AG10803 (cell line): Measurements from ENCODE around the gene TCEAL3.
A peak's percentile ranks its signal among the peaks of the same experiment; 100 is the strongest.
"Not testable (repeated sequence)": the region's sequence is repeated elsewhere in the genome, so short reads cannot be mapped to it uniquely, and the experiment has no call there.

Experiments
- DNase-seq: peaks from one replicate; pipeline ENCODE4 v3.0.0; 2010; ENCODE audit warnings: low read depth
- H3K4me3 ChIP-seq: 2 replicates; pipeline ENCODE4 v1.5.1; 2011; ENCODE audit warnings: mild to moderate bottlenecking, low read length, control low read depth
- TF ChIP-seq, protein P1 (sequence below): conservative IDR thresholded peaks from 2 replicates; pipeline ENCODE4 v1.5.1; 2011; ENCODE audit warnings: mild to moderate bottlenecking, low read length, control low read depth, inconsistent platforms

TCEAL3 gene

DNA sequence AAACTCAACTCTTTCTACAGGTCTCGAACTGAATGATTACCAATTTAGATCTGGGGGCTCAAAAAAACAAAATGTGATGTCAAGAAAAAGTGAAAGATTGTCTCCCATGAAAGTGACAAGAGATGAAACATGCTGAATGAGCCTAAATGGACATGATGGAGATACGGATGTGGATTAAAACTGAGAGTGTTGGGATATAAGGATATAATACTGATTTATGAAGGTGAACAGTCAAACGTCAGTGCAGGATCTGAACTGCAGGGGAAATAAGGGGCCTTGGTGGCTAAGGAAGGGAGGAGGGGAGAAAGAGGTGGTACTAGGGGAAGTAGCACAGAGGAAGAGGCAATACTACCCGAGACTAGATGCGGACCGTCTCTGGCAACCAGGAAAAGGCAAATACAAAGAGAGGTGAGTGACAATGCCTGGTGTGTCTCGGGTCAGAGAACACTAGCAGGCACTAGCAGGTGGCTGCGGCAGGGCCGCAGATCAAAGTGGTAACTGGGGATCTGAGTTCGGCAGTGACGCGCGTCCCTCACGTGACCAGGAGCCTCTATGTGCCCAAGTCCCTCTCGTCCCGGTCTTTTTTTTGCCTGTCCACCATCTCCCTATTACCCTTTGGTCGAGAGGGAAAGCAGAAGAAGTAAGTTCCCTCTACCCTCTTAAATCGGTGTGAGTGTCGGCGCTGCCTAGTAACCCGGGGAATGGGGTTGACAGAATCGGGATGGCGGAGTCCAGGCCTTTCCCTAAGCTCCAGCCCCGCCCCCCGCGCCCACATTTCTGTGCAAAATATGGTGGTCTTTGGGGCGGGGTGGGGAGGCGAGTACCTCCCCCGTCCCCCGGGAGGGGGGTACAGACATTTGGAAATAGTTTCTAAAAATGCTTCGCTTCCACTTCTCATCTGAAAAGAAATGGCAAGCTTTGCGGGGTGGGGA lies 20.9 kb downstream of the TCEAL3 start, which contains the start of gene TCEAL1:
TCEAL1 (plus strand) TSS at position 590 of the 932 bp plus-strand sequence. CDS start 942 bp downstream, outside the sequence.
- H3K4me3 ChIP-seq, result peak within 1 kb of the TSS; percentile 71
- TF ChIP-seq, protein P1, sequence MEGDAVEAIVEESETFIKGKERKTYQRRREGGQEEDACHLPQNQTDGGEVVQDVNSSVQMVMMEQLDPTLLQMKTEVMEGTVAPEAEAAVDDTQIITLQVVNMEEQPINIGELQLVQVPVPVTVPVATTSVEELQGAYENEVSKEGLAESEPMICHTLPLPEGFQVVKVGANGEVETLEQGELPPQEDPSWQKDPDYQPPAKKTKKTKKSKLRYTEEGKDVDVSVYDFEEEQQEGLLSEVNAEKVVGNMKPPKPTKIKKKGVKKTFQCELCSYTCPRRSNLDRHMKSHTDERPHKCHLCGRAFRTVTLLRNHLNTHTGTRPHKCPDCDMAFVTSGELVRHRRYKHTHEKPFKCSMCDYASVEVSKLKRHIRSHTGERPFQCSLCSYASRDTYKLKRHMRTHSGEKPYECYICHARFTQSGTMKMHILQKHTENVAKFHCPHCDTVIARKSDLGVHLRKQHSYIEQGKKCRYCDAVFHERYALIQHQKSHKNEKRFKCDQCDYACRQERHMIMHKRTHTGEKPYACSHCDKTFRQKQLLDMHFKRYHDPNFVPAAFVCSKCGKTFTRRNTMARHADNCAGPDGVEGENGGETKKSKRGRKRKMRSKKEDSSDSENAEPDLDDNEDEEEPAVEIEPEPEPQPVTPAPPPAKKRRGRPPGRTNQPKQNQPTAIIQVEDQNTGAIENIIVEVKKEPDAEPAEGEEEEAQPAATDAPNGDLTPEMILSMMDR, result no peak
- no peak for DNase-seq

DNA sequence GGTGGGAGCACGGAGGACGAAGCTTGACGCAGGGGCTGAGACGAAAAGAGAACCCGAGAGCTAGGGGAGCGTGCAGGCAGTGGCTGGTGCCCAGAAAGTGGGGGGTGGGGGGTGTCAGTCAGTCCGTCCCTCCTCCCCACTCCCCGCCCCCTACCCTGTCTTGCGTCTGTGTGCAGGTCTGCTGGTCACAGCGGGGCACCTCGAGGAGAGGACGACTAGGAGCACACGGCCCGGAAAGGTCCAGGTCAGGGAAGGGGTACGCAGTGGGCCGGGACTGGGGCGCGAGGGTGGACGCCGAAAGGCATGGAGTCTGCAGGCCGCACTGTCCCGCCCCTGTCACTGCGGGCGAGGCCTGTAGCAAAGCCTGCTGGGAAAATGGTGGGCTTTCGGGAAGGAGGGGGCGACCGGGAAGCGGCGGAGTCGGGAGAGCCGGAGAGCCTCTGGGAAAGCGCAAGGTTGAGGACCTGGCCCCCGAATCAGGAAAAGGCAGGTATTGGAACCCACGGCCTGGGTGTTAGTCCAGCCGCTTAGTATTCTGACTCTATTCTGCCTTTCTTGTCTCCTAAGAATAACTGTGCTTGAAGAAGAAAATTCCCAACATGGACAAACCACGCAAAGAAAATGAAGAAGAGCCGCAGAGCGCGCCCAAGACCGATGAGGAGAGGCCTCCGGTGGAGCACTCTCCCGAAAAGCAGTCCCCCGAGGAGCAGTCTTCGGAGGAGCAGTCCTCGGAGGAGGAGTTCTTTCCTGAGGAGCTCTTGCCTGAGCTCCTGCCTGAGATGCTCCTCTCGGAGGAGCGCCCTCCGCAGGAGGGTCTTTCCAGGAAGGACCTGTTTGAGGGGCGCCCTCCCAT lies 21.8 kb downstream of the TCEAL3 start:
- DNase-seq, result peak; percentile 66
- TF ChIP-seq, protein P1, result peak; percentile 63
- H3K4me3 ChIP-seq, result peak overlapping the region; percentile 71

DNA sequence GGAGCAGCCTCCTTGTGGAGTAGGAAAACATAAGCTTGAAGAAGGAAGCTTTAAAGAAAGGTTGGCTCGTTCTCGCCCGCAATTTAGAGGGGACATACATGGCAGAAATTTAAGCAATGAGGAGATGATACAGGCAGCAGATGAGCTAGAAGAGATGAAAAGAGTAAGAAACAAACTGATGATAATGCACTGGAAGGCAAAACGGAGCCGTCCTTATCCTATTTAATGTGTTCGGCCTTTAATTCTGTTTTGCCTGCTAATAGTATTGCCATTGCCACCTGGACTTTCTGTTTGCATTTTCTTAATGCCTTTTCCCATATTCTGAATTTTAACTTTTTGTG lies 22.4 kb downstream of the TCEAL3 start:
- no peak for DNase-seq
- H3K4me3 ChIP-seq, result peak overlapping the region; percentile 71
- TF ChIP-seq, protein P1, result no peak

DNA sequence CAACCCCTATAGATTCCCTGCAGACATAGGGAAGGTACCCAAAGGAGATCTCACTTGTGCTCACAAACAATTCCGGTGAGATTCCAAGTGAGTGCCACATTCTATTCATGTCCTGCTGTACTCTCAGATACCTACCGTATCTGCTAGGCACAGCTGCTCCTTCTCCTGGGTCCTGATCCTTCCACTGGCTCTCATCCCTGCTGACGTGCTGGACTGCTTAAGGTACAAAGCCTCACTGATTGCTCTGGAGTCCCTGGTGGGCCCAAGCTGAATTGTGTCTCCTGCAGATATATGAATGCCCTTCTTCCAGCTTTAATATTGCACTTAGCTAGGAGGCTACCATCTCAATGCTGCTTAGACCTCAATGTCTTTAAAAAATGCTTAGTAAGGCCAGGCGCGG lies 23.4 kb downstream of the TCEAL3 start:
- TF ChIP-seq, protein P1, result no peak
- H3K4me3 ChIP-seq, result no peak overlapping the region
- DNase-seq, result no peak

DNA sequence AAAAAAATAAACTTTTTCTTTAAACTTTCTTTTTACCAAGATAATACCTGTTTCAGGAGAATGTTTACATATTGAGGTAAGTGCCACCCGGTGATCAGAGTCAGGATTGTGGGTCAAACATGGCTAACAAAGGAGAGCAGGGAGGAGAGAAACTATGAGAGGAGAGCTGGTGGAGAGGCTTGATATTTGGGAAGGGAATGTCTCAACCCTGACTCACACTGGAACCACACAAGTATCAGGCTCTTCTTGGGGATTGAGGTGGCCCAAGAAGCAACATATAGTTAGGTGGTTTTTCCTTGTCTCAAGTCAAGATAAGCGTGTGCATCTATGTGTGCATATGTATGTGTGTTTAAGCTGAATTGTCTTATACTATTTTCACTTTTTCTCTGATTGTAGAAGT lies 27.7 kb downstream of the TCEAL3 start:
- no peak overlapping the region for H3K4me3 ChIP-seq
- TF ChIP-seq, protein P1, result no peak
- DNase-seq, result no peak

DNA sequence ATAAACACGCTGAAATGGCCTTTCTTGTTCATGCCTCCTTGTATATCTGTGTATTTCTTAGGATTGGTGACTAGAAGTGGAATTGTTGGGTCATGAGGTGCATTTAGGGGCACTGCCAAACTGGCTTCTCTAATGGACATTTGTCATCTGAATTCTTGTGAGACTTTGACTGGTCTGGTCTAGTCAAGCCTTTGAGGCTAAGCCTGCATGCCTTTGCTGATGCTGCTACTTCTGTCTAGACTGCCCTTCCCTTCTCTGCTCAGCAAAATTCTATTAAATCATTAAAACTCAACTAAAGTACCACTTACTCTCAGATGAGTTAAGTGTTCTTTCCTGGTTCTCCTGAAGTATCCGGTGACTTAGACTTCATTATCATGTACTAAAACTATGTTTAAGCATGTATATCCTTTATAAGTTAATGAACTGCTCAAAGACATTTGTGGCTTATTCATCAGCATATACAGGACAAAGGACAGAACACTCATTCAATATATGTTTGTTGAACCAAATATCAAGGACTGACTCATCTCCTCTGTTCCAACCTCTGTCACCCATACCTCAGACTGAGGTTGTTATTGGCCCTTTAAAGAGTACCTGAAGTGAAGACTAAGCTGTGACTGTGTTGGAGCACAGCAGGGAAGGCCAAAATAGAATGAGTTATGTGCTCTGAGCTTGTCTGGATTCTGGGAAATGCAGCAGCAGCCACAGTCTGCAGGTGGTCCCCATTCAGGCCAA lies 30.0 kb downstream of the TCEAL3 start:
- no peak overlapping the region for H3K4me3 ChIP-seq
- no peak for DNase-seq
- TF ChIP-seq, protein P1, result no peak

DNA sequence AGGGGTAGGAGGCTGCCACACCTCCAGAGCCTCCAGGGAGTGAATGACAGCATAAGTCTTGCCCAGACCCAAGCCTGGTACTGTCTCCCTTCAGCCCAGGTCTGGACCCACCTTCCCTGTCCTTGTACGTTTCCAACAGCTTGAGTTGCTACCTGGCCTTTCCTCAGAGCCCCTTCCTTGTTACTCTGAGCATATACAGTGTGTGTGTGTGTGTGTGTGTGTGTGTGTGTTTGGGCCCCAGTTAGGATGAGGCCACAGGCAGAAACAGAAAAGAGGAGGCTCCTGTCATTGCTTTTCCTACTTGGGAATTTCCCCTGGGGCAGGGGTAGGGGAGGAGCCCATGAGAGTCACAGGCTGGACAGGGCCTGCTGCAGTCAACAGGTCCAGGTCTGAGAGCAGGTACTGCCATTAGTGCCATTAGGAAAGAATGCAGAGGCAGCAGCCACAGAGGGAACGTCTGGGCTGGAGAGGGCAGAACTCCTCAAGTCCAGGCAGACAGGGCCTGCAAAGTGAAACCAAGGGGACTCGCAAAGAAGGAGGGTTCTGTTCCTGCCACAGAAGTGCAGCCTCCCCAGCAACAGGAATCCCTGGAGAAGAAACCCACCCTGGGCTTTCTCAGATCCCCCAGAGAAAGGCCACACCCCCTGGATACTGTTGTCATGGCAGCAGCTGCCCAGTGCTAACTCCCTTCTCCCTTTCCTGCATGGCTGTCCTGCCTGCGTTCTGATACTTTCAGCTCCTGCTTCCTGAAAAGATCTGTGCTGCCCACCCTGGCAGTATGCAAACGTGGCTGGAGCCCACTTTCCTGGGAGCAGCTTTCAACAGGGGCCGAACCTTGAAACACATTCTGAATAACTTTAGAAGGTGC lies 30.9 kb downstream of the TCEAL3 start:
- not testable (repeated sequence) for H3K4me3 ChIP-seq, DNase-seq
